ENCODE measurements around the gene FOXO3B.
"Not testable (repeated sequence)": the region's sequence is repeated elsewhere in the genome, so short reads cannot be mapped to it uniquely, and the experiment has no call there.

The FOXO3B gene

GRCh38 chr17:18644291-18644690, 37.8 kb downstream of the FOXO3B start, which contains the start of gene TBC1D28:
Gene TBC1D28, minus strand, starts transcription at chr17:18644391. Its CDS starts 3,039 bp downstream, at chr17:18641352.
- DNase-seq: not testable (repeated sequence)

- DNase-seq: not testable (repeated sequence)
Observed at GRCh38 chr17:18643124-18643523, 39.0 kb downstream of the FOXO3B start.

- not testable (repeated sequence) for DNase-seq
Observed at GRCh38 chr17:18638357-18638756, 43.8 kb downstream of the FOXO3B start.

GRCh38 chr17:18636237-18636636, 45.9 kb downstream of the FOXO3B start:
- not testable (repeated sequence) for DNase-seq

- DNase-seq: not testable (repeated sequence)
Observed at GRCh38 chr17:18635773-18636172, 46.3 kb downstream of the FOXO3B start.

GRCh38 chr17:18634550-18635263, 47.4 kb downstream of the FOXO3B start:
- not testable (repeated sequence) for DNase-seq

All from femur (tissue), 1 donor.